Esophagus muscularis mucosa (tissue), 4 donors: Measurements from ENCODE around the gene PDP2. TPM values are rescaled to one million over a fixed set of nuclear protein-coding genes. Genes with fewer than 3 reads are reported as not detected.
A peak's percentile ranks its signal among the peaks of the same experiment; 100 is the strongest.

Source experiments
- DNase-seq: peaks from one replicate; pipeline ENCODE4 v3.0.0-alpha.2; 2017; ENCODE audit errors: extremely low spot score
- H3K27ac ChIP-seq, 4 donors: fragments of 200-600 bp; sonication (generic); replicated peaks in 1 of 4; 1 replicate in 3 of 4; 2 replicates in 1 of 4; pipeline ENCODE4 v1.5.1; 2016 to 2019; ENCODE audit warnings: mild to moderate bottlenecking in 1 of 4
- H3K27me3 ChIP-seq, 4 donors: fragments of 200-600 bp; sonication (generic); one replicate each; pipeline versions ENCODE4 v1.5.1 to v1.6.0; 2016 to 2019
- H3K36me3 ChIP-seq, 4 donors: fragments of 200-600 bp; sonication (generic); one replicate each; pipeline ENCODE4 v1.5.1; 2016 to 2019
- H3K4me1 ChIP-seq, 4 donors: fragments of 200-600 bp; sonication (generic); one replicate each; pipeline ENCODE4 v1.5.1; 2016 to 2019
- H3K4me3 ChIP-seq, 4 donors: fragments of 200-600 bp; sonication (generic); 1 replicate in 2 of 4; 2 replicates in 2 of 4; pipeline ENCODE4 v1.5.1; 2016 to 2019; ENCODE audit warnings: mild to moderate bottlenecking in 4 of 4, moderate library complexity in 1 of 4
- H3K9me3 ChIP-seq, 4 donors: fragments of 200-600 bp; sonication (generic); 1 replicate in 3 of 4; 2 replicates in 1 of 4; pipeline ENCODE4 v1.5.1; 2016 to 2019
- EP300 ChIP-seq: sonication (generic); formaldehyde crosslinking; IDR thresholded peaks from one replicate; pipeline ENCODE4 v1.6.1; 2017; ENCODE audit warnings: antibody characterized with exemption
- POLR2A ChIP-seq: fragments of 450-650 bp; IDR thresholded peaks from one replicate; pipeline ENCODE4 v1.6.1; 2017; ENCODE audit warnings: antibody characterized with exemption, moderate library complexity, mild to moderate bottlenecking, low read depth
- POLR2AphosphoS5 ChIP-seq, 2 donors: sonication (generic); formaldehyde crosslinking; IDR thresholded peaks; one replicate each; pipeline ENCODE4 v1.6.1; 2017; ENCODE audit warnings: antibody characterized with exemption in 2 of 2
- WGBS: methylation state at CpG from one replicate; pipeline ENCODE4 v1.1.5; 2018; 5-methylcytosine and 5-hydroxymethylcytosine counted together
- intact Hi-C: fragments of 100-400 bp; cut with DNase I; formaldehyde crosslinking; loops from one replicate; pipeline ENCODE4 v1.15.1; 2023
- total RNA-seq, 4 donors: library from RNA; depleted of rRNA; stranded (reverse); fragments of >200 nt; gene quantifications; one replicate each; pipeline versions ENCODE4 v1.1.0 to v1.2.1, GENCODE V29; 2016
- TF ChIP-seq, protein P1 (sequence below), 3 experiments: fragments of 200-600 bp in 2 of 3; fragments of 450-650 bp in 1 of 3; sonication (generic) in 2 of 3; IDR thresholded peaks; one replicate each; pipeline ENCODE4 v1.5.1; 2017 to 2019; ENCODE audit warnings: antibody characterized with exemption in 3 of 3, mild to moderate bottlenecking in 2 of 3, moderate library complexity in 1 of 3

The PDP2 gene
- total RNA-seq, 4 donors from 2014 or later, result 5.5 to 9.3 (median 7.6) TPM

GRCh38 chr16:66898933-66899309 lies 18.6 kb downstream of the PDP2 start:
- Histone ChIP-seq H3K27ac (peak overlapping the region; percentile 86 to 91 (median 90)), H3K4me1 (peaks cover 38 to 76% (median 70%) of the 10 kb centered on the region in 4 donors), H3K27me3 (no peaks in the 10 kb centered on the region), H3K36me3 (no peaks in the 10 kb centered on the region), H3K4me3 (no peak overlapping the region), H3K9me3 (no peaks in the 10 kb centered on the region)
- DNase-seq, result no peak
- TF ChIP-seq POLR2AphosphoS5 (IDR thresholded peaks at IDR 0.05) (no peak), EP300 (no peak), POLR2A (no peak)
- TF ChIP-seq, protein P1, sequence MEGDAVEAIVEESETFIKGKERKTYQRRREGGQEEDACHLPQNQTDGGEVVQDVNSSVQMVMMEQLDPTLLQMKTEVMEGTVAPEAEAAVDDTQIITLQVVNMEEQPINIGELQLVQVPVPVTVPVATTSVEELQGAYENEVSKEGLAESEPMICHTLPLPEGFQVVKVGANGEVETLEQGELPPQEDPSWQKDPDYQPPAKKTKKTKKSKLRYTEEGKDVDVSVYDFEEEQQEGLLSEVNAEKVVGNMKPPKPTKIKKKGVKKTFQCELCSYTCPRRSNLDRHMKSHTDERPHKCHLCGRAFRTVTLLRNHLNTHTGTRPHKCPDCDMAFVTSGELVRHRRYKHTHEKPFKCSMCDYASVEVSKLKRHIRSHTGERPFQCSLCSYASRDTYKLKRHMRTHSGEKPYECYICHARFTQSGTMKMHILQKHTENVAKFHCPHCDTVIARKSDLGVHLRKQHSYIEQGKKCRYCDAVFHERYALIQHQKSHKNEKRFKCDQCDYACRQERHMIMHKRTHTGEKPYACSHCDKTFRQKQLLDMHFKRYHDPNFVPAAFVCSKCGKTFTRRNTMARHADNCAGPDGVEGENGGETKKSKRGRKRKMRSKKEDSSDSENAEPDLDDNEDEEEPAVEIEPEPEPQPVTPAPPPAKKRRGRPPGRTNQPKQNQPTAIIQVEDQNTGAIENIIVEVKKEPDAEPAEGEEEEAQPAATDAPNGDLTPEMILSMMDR (IDR thresholded peaks at IDR 0.05), result no peak
- intact Hi-C loops, result loop anchor here (5.0 kb wide), 1 partner anchor 258 kb away; the partner anchor contains the start of genes FBXL8 and TRADD
- WGBS, result 86% methylated on average over 2 of the region's 2 CpGs

GRCh38 chr16:66899310-66899944 lies 19.1 kb downstream of the PDP2 start:
- H3K27ac ChIP-seq, result peak overlapping the region; percentile 86 to 91 (median 90)
- peaks cover 38 to 81% (median 75%) of the 10 kb centered on the region in 4 donors for H3K4me1 ChIP-seq
- H3K4me3 ChIP-seq, result no peak overlapping the region
- H3K27me3 ChIP-seq, result no peaks in the 10 kb centered on the region
- no peak for DNase-seq
- TF ChIP-seq POLR2AphosphoS5 (IDR thresholded peaks at IDR 0.05) (no peak), POLR2A (no peak), EP300 (no peak)
- TF ChIP-seq, protein P1 (IDR thresholded peaks at IDR 0.05), result no peak
- no peaks in the 10 kb centered on the region for H3K36me3 ChIP-seq
- intact Hi-C loops, result loop anchor here (5.0 kb wide), 1 partner anchor 258 kb away; the partner anchor contains the start of genes FBXL8 and TRADD
- WGBS, result 69% methylated on average over 4 of the region's 6 CpGs
- H3K9me3 ChIP-seq, result no peaks in the 10 kb centered on the region

GRCh38 chr16:66899945-66900710 lies 19.8 kb downstream of the PDP2 start:
- Histone ChIP-seq H3K27ac (peak overlapping the region; percentile 86 to 91 (median 90)), H3K4me1 (peaks cover 38 to 88% (median 81%) of the 10 kb centered on the region in 4 donors), H3K27me3 (no peaks in the 10 kb centered on the region), H3K4me3 (no peak overlapping the region), H3K36me3 (no peaks in the 10 kb centered on the region), H3K9me3 (no peaks in the 10 kb centered on the region)
- DNase-seq, result no peak
- 22% methylated on average over 8 of the region's 9 CpGs for WGBS
- intact Hi-C loops, result loop anchor here (5.0 kb wide), 1 partner anchor 257 kb away; the partner anchor contains the start of genes FBXL8 and TRADD
- no peak for TF ChIP-seq EP300
- TF ChIP-seq POLR2AphosphoS5 (IDR thresholded peaks at IDR 0.05), result peak; percentile 71 to 74
- no peak for TF ChIP-seq POLR2A

- Histone ChIP-seq H3K27me3 (no peaks in the 10 kb centered on the region), H3K36me3 (no peaks in the 10 kb centered on the region), H3K27ac (peak overlapping the region; percentile 86 to 91 (median 90)), H3K9me3 (no peaks in the 10 kb centered on the region), H3K4me1 (peaks cover 46 to 88% (median 86%) of the 10 kb centered on the region in 4 donors), H3K4me3 (no peak overlapping the region)
- DNase-seq, result no peak
- TF ChIP-seq, protein P1 (IDR thresholded peaks at IDR 0.05), result no peak
- peak in 1 of 2 donors; percentile 78 for TF ChIP-seq POLR2AphosphoS5 (IDR thresholded peaks at IDR 0.05)
- intact Hi-C loops, result no loop called here
- 41% methylated on average over 7 of the region's 7 CpGs for WGBS
Measured at GRCh38 chr16:66900721-66901441, 20.6 kb downstream of the PDP2 start.
